Neural progenitor cell (in vitro differentiated cells): ENCODE data around the gene MAPKBP1.

ENCODE experiments used
- CTCF ChIP-seq: fragments of 200-600 bp; sonication (generic); IDR thresholded peaks from 2 replicates; pipeline ENCODE4 v1.5.1; 2017; ENCODE audit warnings: antibody characterized with exemption, mild to moderate bottlenecking
- EZH2 ChIP-seq: fragments of 200-600 bp; sonication (generic); IDR thresholded peaks from 2 replicates; pipeline ENCODE4 v1.6.1; 2017; ENCODE audit warnings: antibody characterized with exemption, mild to moderate bottlenecking, moderate library complexity

- TF ChIP-seq CTCF (no peak), EZH2 (no peak)
These were observed 59.8 kb downstream of the MAPKBP1 start for GRCh38 chr15:41834096-41834495.
